Right lobe of liver (tissue), 4 donors: ENCODE measurements around the gene SPOP.

Source experiments
- POLR2A ChIP-seq: fragments of 450-650 bp; IDR thresholded peaks from one replicate; pipeline ENCODE4 v1.6.1; 2017; ENCODE audit warnings: antibody characterized with exemption, mild to moderate bottlenecking
- TF ChIP-seq, protein P1 (sequence below), 4 donors: fragments of 200-600 bp in 3 of 4; fragments of 450-650 bp in 1 of 4; IDR thresholded peaks; one replicate each; pipeline versions ENCODE4 v1.5.1 to v1.8.0; 2016 to 2022; ENCODE audit warnings: antibody characterized with exemption in 4 of 4, mild to moderate bottlenecking in 2 of 4
- donor health status: DM: no; HTN: no; CAD: no.
- donor health status: DM: no; HTN: no; CAD: no.
- donor health status: DM: no; HTN: yes; CAD: no.

DNA sequence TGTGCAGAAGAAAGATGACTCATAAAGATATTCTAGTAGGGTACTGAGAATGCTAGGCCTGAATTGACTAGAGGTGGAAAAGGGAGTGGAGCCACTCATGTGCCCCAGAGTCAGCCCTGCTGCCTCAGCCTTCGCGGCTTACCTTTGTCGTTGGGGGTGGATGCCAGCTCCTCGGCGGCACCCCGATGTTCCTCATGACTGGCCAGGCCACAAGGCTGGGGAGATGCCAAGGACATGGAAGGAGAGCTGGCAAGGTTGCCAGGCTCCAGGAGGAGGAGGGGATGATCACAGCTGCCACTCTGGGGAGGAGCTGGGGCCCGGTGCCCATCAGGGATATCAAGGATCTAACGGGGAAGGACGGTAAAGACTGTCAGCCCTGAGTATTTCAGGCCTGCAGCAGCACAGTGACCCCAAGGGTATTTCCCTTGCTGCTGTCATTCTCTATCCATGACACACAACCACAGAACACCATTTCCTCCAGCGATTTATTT, 39.5 kb upstream of the SPOP start:
- TF ChIP-seq, protein P1, sequence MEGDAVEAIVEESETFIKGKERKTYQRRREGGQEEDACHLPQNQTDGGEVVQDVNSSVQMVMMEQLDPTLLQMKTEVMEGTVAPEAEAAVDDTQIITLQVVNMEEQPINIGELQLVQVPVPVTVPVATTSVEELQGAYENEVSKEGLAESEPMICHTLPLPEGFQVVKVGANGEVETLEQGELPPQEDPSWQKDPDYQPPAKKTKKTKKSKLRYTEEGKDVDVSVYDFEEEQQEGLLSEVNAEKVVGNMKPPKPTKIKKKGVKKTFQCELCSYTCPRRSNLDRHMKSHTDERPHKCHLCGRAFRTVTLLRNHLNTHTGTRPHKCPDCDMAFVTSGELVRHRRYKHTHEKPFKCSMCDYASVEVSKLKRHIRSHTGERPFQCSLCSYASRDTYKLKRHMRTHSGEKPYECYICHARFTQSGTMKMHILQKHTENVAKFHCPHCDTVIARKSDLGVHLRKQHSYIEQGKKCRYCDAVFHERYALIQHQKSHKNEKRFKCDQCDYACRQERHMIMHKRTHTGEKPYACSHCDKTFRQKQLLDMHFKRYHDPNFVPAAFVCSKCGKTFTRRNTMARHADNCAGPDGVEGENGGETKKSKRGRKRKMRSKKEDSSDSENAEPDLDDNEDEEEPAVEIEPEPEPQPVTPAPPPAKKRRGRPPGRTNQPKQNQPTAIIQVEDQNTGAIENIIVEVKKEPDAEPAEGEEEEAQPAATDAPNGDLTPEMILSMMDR (IDR thresholded peaks at IDR 0.05), result no peak
- TF ChIP-seq POLR2A, result no peak
